Measurements from ENCODE around the gene SAP30BP.
A peak's percentile ranks its signal among the peaks of the same experiment; 100 is the strongest.

SAP30BP gene

DNA sequence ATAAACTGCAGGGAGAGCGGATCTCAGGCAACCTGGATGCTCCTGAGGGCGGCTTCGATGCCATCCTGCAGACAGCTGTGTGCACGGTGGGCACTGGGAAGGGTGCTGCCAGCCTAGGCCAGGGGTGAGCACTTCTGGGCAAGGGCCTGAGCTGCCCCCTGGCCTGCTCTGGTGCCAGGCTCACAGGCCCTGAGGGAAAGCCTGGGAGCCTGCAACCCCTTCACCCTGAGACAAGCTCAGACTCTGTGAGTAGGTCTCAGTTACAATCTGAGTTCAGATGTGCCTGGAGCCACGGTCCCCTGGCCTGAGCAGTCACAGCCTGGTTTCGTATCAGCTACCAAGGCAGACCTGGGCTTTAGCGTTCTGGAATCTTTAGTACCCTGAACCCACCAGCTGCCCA lies 62.2 kb downstream of the SAP30BP start:
- in situ Hi-C loops (cut with MboI; ENCODE audit: low pct_unique_long_range_greater_than_20kb, low sequenced_read_pairs): no loop called here
- DNase-seq: no peak

DNA sequence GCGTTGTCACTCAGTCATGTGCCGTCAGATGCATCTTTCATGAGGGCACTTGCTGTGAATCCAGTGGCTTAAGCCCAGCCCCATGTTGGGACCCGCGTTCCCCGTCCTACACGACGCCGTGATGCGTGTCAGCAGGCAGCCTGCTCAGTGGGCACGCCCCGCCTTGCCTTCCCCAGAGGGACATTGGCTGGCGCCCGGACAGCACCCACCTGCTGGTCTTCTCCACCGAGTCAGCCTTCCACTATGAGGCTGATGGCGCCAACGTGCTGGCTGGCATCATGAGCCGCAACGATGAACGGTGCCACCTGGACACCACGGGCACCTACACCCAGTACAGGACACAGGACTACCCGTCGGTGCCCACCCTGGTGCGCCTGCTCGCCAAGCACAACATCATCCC lies 62.9 kb downstream of the SAP30BP start:
- in situ Hi-C loops (cut with MboI; ENCODE audit: low pct_unique_long_range_greater_than_20kb, low sequenced_read_pairs): no loop called here
- DNase-seq: no peak

DNA sequence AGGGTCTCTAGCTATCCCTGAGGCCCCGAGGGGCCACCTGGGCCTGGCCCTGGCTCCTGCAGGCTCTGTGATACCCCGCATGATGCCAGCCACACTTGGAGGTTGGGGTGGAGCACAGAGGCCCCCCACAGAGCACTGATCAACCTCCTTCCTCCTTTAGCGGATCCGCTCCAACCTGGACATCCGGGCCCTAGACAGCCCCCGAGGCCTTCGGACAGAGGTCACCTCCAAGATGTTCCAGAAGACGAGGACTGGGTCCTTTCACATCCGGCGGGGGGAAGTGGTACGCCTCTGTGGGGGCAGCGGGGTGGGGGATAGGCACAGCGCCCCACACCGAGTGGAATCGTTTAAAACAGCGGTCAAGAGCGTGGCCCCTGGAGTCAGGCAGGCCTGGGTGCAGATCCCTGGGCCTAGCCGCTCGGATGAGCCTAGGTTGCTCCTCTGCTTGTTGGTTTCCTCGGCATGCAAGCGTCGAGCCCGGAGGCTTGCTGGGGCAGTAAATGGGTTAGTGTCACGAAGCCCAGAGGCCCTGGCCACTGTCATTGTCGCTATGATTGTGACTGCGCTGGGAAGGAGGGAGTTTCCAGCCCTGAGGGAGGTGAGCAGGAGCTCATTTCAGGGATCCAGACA lies 64.1 kb downstream of the SAP30BP start:
- no peak for DNase-seq
- in situ Hi-C loops (cut with MboI; ENCODE audit: low pct_unique_long_range_greater_than_20kb, low sequenced_read_pairs): no loop called here

DNA sequence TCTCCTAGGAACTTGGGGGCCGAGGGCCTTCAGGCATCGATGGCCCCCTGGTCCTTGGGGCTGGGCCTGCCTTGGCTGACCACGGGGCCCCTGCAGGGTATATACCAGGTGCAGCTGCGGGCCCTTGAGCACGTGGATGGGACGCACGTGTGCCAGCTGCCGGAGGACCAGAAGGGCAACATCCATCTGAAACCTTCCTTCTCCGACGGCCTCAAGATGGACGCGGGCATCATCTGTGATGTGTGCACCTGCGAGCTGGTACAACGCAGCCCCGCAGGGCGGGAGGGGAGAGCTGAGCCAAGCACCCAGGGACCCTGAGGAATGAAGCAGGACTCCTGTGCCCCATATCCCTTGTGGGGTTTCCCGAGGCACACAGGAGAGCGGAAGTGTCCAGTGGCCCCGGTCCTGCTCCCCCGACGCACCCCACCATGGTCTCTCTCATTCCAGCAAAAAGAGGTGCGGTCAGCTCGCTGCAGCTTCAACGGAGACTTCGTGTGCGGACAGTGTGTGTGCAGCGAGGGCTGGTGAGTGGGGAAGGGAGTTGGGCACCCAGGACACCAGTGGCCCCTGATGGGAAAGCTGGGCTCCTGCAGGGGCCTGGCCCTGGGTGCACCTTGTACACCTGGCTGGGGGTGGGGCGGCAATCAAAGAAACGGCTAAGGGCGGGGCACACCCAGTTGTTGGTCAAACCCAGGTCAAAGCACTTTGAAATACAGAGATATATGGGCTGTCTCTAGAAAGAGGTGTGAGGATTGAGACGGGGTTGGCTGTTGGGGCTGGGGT lies 64.8 kb downstream of the SAP30BP start:
- in situ Hi-C loops (cut with MboI; ENCODE audit: low pct_unique_long_range_greater_than_20kb, low sequenced_read_pairs): no loop called here
- DNase-seq: no peak

DNA sequence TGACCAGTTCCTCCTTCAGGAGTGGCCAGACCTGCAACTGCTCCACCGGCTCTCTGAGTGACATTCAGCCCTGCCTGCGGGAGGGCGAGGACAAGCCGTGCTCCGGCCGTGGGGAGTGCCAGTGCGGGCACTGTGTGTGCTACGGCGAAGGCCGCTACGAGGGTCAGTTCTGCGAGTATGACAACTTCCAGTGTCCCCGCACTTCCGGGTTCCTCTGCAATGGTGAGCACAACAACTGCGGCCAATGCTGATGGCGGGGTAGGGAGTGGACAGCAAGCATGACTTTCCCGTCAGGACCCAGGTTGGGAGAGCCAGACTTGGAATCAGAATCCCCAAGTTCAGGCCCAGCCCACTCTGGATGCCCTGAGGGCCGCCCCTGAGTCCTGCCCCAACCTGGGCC lies 66.3 kb downstream of the SAP30BP start:
- DNase-seq: no peak
- in situ Hi-C loops (cut with MboI; ENCODE audit: low pct_unique_long_range_greater_than_20kb, low sequenced_read_pairs): no loop called here

DNA sequence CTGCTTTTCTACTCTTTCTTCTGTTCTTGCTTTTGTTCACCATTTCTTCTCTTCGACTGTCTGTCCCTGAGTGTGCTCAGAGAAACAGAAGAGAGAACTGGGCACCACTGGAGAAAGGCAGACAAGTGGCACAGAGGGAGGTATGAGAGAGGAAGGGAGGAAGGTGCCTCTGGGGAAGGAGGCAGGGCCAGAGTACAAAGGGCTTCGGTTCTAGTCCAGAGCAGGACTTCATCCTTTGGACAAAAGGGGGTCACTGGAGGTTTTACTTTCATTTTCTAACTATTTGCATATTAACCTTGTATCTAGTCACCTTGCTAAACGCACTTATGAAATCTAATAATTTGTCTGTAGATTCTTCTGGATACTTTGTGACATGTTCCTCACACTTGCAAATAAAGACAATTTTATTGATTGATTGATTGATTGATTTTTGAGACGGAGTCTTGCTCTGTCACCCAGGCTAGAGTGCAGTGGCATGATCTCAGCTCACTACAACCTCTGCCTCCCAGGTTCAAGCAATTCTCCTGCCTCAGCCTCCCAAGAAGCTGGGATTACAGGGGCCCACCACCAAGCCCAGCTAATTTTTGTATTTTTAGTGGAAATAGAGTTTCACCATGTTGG lies 67.6 kb downstream of the SAP30BP start:
- in situ Hi-C loops (cut with MboI; ENCODE audit: low pct_unique_long_range_greater_than_20kb, low sequenced_read_pairs): no loop called here
- no peak for DNase-seq

DNA sequence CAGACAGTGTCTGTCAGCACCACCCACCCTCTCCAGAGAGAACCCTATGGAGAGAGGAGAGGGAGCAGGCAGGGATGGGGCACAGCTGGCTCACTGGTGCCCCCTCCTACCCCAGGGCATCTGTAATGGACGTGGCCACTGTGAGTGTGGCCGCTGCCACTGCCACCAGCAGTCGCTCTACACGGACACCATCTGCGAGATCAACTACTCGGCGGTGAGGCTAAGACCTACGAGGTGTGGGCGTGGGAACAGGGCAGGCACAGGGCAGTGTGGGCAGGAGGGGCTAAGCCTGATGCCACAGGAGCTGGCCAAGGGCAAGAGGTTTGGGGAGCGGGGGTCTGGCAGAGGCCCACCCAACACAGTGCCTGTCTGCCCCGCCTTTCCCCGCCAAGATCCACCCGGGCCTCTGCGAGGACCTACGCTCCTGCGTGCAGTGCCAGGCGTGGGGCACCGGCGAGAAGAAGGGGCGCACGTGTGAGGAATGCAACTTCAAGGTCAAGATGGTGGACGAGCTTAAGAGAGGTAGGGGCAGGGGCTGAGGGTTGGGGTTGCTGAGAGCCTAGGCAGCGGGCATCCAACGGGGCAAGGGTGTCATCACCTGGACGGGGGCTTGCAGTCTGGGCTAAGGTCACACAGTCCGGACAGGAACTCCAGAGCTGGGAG lies 69.2 kb downstream of the SAP30BP start:
- no peak for DNase-seq
- in situ Hi-C loops (cut with MboI; ENCODE audit: low pct_unique_long_range_greater_than_20kb, low sequenced_read_pairs): no loop called here

DNA sequence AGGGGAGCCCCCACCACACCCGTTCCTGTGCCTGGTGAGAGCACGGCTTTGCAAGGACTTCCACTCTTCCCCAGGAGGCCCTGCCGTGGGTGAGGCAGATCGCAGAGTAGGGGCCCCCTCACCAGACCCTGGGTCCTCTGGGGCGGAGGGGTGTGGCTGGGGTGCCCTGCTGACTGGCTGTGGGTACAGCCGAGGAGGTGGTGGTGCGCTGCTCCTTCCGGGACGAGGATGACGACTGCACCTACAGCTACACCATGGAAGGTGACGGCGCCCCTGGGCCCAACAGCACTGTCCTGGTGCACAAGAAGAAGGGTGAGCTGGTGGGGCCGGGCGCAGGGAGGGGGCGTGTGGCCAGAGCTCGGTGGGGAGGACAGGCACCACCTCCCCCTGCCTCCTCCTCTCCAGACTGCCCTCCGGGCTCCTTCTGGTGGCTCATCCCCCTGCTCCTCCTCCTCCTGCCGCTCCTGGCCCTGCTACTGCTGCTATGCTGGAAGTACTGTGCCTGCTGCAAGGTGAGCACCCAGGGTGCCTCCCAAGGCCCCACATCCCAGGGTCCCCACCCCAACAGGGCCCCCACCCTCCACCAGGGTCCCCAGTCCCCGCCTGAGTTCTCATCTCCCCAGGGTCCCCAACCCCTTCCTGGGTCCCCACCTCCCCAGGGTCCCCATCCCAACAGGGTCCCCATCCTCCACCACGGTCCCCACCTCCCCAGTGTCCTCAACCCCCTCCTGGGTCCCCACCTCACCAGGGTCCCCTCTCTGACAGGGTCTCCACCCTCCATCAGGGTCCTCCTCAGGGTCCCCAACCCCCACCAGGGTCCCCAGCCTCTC lies 70.2 kb downstream of the SAP30BP start:
- in situ Hi-C loops (cut with MboI; ENCODE audit: low pct_unique_long_range_greater_than_20kb, low sequenced_read_pairs): no loop called here
- no peak for DNase-seq

DNA sequence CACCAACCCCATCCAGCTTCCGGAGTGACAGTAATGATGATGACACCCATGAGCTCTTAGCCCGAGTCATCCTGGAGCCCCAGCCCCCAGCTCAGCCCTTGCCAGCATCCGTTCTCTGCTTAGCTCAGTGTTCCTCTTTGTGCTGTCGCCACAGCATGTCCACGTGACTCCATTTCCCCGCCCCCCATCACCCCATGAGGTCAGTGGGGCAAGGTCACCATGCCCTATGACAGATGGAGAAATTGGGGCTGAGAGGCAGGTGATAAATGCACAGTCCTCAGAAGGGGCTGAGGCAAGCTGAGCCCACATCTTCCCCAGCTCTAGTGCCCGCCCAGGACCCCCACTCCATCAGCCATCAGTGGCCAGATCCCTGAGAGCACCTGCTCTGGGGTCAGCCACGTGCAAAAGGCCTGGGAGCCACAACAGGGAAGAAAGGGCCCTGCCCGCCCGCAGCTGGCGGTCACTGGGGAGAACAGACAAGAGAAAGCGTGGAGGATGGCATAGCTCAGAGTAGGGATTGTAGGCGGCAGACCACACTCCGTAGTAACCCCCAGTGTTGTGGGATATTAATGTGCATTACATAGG lies 71.2 kb downstream of the SAP30BP start:
- peak; percentile 53 for DNase-seq
- in situ Hi-C loops (cut with MboI; ENCODE audit: low pct_unique_long_range_greater_than_20kb, low sequenced_read_pairs): no loop called here

DNA sequence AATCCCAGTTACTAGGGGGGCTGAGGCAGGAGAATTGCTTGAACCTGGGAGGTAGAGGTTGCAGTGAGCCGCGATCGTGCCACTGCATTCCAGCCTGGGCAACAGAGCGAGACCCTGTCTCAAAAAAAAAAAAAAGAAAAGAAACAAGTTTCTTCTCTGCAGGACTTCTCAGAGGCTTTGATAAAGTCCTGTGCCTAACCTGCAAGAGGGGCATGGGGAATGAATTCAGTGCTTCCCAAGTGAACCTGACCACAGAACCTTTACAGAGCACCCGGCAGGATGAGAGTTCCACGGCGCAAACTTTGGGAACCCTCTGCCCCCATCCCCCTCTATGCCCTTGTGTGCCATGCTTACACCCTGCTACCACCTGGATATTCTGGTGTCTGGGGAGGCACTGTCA lies 72.0 kb downstream of the SAP30BP start:
- DNase-seq: no peak
- in situ Hi-C loops (cut with MboI; ENCODE audit: low pct_unique_long_range_greater_than_20kb, low sequenced_read_pairs): no loop called here

DNA sequence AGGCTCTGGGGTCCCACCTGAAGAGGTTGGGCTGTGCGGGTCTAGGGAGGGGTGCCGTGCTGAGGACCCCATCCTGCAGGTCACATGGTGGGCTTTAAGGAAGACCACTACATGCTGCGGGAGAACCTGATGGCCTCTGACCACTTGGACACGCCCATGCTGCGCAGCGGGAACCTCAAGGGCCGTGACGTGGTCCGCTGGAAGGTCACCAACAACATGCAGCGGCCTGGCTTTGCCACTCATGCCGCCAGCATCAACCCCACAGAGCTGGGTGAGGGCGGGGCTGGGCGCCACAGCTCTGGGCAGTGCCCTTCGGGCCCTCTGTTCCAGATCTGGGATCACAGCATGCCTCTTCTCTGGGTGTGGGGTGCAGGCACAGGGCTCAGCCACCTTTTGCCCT lies 72.7 kb downstream of the SAP30BP start:
- in situ Hi-C loops (cut with MboI; ENCODE audit: low pct_unique_long_range_greater_than_20kb, low sequenced_read_pairs): loop anchor here (10.0 kb wide), 1 partner anchor 115 kb away; no protein-coding TSS in a partner anchor
- no peak for DNase-seq

DNA sequence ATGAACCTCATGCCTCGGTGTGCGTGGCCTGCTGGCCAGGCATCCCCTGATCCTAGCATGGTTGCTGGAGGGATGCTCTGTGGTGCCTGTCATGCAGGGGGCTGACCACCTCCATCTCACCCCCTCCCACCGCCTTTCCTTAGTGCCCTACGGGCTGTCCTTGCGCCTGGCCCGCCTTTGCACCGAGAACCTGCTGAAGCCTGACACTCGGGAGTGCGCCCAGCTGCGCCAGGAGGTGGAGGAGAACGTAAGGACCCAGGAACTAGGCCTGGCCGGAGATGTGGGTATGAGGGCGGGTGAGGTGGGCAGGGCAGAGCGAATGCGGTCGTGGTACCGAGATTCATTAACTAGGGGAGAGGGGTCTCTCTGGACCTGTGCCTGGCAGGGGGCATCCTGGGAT lies 73.1 kb downstream of the SAP30BP start:
- in situ Hi-C loops (cut with MboI; ENCODE audit: low pct_unique_long_range_greater_than_20kb, low sequenced_read_pairs): loop anchor here (10.0 kb wide), 1 partner anchor 115 kb away; no protein-coding TSS in a partner anchor
- no peak for DNase-seq

DNA sequence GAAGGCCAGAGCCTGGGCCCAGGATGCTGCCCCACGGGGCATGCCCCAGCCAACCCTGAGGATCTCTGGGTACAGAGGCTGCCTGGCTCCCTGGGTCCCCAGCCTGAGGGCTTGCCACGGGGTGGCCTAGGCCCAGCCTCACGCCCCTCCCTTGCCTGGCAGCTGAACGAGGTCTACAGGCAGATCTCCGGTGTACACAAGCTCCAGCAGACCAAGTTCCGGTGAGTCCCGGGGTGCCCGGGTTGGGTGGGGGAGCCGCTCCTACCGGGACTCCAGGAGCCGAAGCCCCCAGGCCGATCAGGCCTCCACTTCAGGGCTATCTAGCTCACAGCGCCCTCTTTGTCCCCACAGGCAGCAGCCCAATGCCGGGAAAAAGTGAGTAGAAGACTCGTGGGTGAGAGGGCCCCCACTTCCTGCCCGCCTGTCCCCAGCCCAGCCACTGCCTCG lies 73.5 kb downstream of the SAP30BP start:
- in situ Hi-C loops (cut with MboI; ENCODE audit: low pct_unique_long_range_greater_than_20kb, low sequenced_read_pairs): loop anchor here (10.0 kb wide), 1 partner anchor 116 kb away; no protein-coding TSS in a partner anchor
- no peak for DNase-seq

DNA sequence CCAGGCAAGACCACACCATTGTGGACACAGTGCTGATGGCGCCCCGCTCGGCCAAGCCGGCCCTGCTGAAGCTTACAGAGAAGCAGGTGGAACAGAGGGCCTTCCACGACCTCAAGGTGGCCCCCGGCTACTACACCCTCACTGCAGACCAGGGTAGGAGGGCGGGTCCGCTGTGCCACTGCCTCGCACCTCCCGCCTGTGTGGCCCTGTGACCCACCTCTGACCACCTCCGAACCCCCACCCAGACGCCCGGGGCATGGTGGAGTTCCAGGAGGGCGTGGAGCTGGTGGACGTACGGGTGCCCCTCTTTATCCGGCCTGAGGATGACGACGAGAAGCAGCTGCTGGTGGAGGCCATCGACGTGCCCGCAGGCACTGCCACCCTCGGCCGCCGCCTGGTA lies 75.2 kb downstream of the SAP30BP start:
- in situ Hi-C loops (cut with MboI; ENCODE audit: low pct_unique_long_range_greater_than_20kb, low sequenced_read_pairs): loop anchor here (10.0 kb wide), 1 partner anchor 118 kb away; no protein-coding TSS in a partner anchor
- DNase-seq: no peak

DNA sequence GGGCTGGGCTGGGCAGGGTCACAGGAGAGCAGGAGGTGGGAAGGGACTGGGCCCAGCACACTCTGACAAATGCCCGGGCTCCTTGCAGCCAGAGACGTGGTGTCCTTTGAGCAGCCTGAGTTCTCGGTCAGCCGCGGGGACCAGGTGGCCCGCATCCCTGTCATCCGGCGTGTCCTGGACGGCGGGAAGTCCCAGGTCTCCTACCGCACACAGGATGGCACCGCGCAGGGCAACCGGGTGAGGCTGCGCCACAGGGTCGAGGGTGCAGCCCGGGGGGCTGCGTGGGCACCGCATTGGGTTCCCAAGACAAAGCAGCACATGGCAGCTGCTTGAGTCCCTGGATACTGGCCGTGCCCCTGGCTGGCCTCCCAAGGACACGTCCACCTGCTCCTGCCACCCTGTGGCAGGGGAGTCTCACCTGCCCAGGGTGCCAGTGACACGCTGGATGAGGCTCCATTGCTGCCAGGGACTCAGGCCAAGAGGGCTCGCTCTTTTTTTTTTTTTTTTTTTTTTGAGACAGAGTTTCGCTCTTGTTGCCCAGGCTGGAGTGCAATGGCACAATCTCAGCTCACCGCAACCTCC lies 76.6 kb downstream of the SAP30BP start:
- no peak for DNase-seq
- in situ Hi-C loops (cut with MboI; ENCODE audit: low pct_unique_long_range_greater_than_20kb, low sequenced_read_pairs): loop anchor here (10.0 kb wide), 1 partner anchor 119 kb away; no protein-coding TSS in a partner anchor

DNA sequence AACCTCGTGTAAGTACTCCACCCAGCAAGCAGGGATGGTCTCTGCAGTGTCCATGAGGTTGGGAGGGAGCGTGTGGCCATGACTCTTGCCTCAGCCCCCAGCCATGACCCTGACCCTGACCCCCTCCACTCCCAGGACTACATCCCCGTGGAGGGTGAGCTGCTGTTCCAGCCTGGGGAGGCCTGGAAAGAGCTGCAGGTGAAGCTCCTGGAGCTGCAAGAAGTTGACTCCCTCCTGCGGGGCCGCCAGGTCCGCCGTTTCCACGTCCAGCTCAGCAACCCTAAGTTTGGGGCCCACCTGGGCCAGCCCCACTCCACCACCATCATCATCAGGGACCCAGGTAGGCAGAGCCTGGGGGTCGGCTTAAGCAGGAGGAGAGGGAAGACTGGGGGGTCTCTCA lies 81.6 kb downstream of the SAP30BP start:
- in situ Hi-C loops (cut with MboI; ENCODE audit: low pct_unique_long_range_greater_than_20kb, low sequenced_read_pairs): loop anchor here (10.0 kb wide), 1 partner anchor 124 kb away; no protein-coding TSS in a partner anchor
- no peak for DNase-seq

DNA sequence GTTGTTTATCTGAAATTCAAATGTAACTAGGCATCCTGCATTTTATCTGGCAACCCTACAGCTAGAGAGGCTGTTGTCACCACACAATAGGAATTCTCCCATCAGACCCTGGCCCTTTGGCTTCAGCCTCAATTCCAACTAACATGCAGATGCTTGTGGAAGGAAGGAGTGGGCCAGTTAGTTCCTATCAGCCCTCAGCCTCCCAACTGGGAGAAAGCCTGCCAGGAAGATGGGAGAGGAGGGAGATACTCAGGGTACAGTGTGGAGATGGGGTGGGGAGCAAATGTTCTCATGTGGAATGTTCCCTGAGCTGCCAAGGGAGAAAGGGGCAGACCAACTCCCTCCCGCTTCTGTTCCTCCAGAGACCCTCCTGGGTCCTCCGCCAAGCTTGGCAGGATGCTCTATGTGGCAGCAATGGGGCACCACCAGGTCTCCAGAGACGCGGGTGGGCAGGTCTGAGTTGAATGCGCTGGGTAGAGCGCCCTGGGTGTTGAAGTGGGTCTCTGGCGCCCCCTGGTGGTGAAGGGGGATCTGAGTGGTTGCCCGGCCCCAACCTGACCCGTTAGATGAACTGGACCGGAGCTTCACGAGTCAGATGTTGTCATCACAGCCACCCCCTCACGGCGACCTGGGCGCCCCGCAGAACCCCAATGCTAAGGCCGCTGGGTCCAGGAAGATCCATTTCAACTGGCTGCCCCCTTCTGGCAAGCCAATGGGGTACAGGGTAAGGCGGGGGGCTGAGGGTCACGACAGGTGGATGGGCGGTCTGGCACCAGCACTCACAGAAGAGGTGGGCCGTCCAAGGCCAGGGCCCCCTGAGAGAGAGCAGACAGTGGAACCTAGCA lies 82.6 kb downstream of the SAP30BP start:
- peak; percentile 78 for DNase-seq
- in situ Hi-C loops (cut with MboI; ENCODE audit: low pct_unique_long_range_greater_than_20kb, low sequenced_read_pairs): loop anchor here (10.0 kb wide), 1 partner anchor 125 kb away; no protein-coding TSS in a partner anchor

Measured in KBM-7 (cell line).